IMR-90 (cell line): ENCODE measurements around the gene SCLY.

Experiments used
- FOS ChIP-seq: fragments of 150-350 bp; IDR thresholded peaks from 2 replicates; pipeline ENCODE4 v1.6.1; 2016; ENCODE audit warnings: low read depth, low read length
- POLR2A ChIP-seq: IDR thresholded peaks from 2 replicates; pipeline ENCODE4 v1.6.1; 2012; ENCODE audit warnings: mild to moderate bottlenecking, low read depth, low read length

DNA sequence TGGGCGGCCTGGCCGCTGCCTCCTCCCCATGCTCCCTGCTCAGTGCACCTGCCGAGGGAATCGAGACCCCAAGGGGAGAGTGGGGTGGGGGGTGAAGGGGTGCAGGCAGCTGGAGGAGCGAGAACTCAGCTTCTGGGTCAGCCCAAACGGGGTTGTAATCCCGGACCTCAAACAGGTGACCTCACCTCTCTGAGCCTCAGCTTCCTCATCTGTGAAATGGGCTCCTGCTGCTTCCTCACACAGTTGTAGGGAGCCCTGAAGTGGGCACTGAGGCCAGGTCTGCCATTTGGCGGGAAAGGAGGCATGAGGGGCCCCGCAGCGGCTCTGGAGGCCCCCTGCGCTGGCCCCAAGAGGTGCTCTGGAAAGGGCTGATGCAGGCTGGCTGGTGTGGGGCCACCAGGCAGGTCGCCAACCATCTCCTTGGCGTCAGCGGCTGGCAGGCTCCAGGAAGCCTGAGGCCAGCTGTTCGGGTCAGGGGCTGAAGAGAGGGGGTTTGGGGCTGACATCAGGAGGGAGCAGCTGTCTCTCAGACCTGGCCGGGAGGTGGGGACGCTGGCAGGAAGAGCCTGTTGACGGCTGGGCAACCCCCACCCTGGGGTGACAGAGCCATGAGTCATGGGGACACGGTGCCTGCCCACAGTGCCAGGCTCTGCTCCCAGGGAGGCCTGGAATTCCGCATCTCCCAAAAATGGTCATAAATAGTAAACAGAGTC, 82.6 kb downstream of the SCLY start:
- peak; percentile 70 for TF ChIP-seq FOS
- no peak for TF ChIP-seq POLR2A
